NCI-H748 (cell line): ENCODE results near the gene TPBGL.

Source experiments
- DNase-seq: peaks from one replicate; lab custom pipeline; 2025; ENCODE audit not compliant: unreplicated experiment; lab: John Stamatoyannopoulos, UW

Gene TPBGL

DNA sequence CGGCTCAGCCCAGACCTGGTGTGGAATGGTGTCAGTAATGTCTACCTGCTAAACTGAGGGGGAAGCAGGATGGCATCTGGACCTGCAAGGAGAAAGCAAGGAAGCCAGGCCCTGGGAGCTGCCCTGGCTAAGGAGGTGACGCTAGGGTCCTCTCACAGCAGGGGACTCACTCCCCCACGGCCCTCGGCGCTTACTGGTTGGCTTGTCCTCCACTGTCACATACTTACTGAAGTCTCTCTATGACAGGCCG lies 48.9 kb downstream of the TPBGL start:
- DNase-seq, result no peak

DNA sequence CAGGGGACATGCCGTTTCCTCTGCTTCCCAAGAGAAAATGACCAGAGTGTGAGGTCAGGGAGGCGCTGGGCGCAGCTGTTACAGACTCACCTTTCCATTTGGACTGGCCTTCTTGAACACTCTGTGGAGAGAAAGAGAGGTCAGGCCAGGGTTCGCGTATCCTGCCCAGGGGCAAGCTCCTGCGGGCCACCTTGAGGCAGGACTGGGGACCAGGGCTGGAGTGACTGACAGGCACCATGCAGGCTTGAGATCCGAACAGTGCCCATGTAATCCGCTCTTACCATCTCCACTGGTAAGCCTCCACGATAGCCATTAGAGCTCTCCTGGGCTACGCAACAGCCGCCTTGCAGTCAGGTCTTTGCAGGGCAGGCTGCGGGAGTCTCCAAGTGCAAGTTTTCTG lies 49.3 kb downstream of the TPBGL start:
- no peak for DNase-seq

- no peak for DNase-seq
These were observed 51.2 kb downstream of the TPBGL start for GRCh38 chr11:75291741-75292140.

GRCh38 chr11:75292943-75293342 lies 52.4 kb downstream of the TPBGL start:
- no peak for DNase-seq
